ENCODE data around the gene RPS3. TPM values are rescaled to one million over a fixed set of nuclear protein-coding genes. Genes with fewer than 3 reads are reported as not detected.
"Not testable (repeated sequence)": the region's sequence is repeated elsewhere in the genome, so short reads cannot be mapped to it uniquely, and the experiment has no call there.

RPS3 gene
- polyA plus RNA-seq, 3 donors = 1,862 to 3,388 (median 2,569) TPM

DNA sequence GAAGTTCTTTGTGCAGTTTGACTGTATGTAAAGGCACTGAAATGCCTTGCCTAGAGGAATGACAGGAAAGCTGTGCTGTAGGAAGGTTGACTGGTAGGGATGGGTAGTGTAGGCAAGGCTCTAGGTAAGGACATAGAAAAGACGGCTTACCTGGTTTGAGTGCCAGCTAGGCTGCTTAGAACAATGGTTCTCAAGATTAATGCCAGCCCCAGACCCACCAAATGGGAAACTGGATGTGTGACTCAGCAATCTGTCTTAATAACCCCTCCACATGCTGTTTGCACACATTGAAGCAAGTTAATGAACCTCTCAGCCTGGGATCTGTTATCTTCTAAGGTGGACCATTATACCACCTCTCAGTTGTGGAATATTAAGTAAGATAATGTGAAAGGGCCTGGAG, 3.7 kb downstream of the RPS3 start:
- no peak overlapping the region for H3K27ac ChIP-seq (ENCODE audit: low read depth, low read length)
- 52 to 79% (median 76%) methylated on average over 1 of the region's 1 CpG for WGBS, 3 donors

- H3K27ac ChIP-seq (ENCODE audit: low read depth, low read length) = no peak overlapping the region
- WGBS, 3 donors = 79 to 89% (median 82%) methylated on average over 15 of the region's 15 CpGs
These were observed 4.8 kb downstream of the RPS3 start for GRCh38 chr11:75403983-75404658.

DNA sequence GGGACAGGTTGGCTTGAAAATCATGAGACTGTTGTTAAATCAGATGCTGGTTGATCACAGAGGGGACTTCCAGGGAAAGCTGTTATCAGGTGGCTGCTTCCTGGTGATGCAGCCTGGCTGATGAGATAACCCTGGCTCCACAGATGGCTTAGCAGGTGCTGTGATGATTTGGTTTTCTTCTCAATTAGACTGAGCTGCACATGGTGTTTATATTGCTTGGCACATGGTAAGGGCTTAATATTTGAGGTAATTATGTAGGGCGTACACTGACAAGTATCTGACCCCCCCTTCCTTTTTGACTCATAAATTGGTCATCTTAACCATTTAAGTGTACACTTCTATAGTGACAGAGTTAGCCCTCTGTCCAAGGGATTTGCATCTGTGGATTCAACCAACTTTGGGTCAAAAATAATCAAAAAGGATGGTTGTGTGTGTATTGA, 7.0 kb downstream of the RPS3 start:
- WGBS, 3 donors = 23 to 33% (median 31%) methylated on average over 1 of the region's 1 CpG
- H3K27ac ChIP-seq (ENCODE audit: low read depth, low read length) = no peak overlapping the region

DNA sequence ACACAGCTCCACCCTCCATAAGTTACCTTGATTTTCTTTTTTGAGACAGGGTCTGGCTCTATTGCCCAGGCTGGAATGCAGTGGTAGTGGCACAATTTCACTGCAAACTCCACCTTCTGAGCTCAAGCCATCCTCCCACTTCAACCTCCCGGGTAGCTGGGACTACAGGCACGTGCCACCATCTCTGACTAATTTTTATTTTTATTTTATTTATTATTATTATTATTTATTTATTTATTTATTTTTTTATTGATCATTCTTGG, 9.6 kb downstream of the RPS3 start:
- no peak overlapping the region for H3K27ac ChIP-seq (ENCODE audit: low read depth, low read length)
- 92 to 95% (median 92%) methylated on average over 2 of the region's 2 CpGs for WGBS, 3 donors

DNA sequence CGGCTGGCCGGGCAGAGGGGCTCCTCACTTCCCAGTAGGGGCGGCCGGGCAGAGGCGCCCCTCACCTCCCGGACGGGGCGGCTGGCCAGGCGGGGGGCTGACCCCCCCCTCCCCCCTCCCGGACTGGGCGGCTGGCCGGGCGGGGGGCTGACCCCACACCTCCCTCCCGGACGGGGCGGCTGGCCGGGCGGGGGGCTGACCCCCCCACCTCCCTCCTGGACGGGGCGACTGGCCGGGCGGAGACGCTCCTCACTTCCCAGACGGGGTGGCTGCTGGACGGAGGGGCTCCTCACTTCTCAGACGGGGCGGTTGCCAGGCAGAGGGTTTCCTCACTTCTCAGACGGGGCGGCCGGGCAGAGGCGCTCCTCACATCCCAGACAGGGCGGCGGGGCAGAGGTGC, 10.7 kb downstream of the RPS3 start:
- not testable (repeated sequence) for H3K27ac ChIP-seq (ENCODE audit: low read depth, low read length)
- WGBS, 3 donors = 89 to 95% (median 91%) methylated on average over 13 to 27 of the region's 33 CpGs

- 78 to 91% (median 84%) methylated on average over 10 of the region's 10 CpGs for WGBS, 3 donors
These were observed 13.8 kb downstream of the RPS3 start for GRCh38 chr11:75413146-75413545.

DNA sequence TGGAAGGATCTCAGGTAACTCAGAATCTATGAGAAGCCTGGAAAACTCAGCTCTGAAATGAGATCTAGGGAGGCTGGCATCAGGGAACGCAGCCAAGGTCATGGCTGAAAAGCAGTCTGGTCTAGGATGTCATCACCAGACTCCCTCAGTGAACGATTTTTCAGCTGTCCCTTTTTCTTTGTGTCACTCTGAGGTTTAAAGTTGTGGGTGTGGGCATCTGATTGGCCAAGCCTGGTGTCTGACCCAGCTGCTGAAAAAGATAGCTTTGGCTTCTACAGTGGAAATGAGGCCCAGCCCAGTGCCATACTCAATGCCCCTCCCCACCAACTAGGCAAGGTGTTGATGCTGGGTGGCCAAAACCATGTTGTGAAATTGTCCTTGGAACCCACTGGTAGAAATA, 14.5 kb downstream of the RPS3 start:
- H3K27ac ChIP-seq (ENCODE audit: low read depth, low read length) = no peak overlapping the region
- WGBS, 3 donors = 53 to 83% (median 82%) methylated on average over 2 of the region's 2 CpGs

More at GRCh38 chr11:75413146-75413545, 13.8 kb downstream of the RPS3 start:
- H3K27ac ChIP-seq (ENCODE audit: low read depth, low read length) = not testable (repeated sequence)

- no peak overlapping the region for H3K27ac ChIP-seq (ENCODE audit: low read depth, low read length)
- 88 to 95% (median 89%) methylated on average over 14 of the region's 14 CpGs for WGBS, 3 donors
These were observed 21.1 kb downstream of the RPS3 start for GRCh38 chr11:75420224-75421034.

GRCh38 chr11:75421035-75421602, 21.8 kb downstream of the RPS3 start:
- no peak overlapping the region for H3K27ac ChIP-seq (ENCODE audit: low read depth, low read length)
- 76 to 82% (median 78%) methylated on average over 11 of the region's 11 CpGs for WGBS, 3 donors

DNA sequence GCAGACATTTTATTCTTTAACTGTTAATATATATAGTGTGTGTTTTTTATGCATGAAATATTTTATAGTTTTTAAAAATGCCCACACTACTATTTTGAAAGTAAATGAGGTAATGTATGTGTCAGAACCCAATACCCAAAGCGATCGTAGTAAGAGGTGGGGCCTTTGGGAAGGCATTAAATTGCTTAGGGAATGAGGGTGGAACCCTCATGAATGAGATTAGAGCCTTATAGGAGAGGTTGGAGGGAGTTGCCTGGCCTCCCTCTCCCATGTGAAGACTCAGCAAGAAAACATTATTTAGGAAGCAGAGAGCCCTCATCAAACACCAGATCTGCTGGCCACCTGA, 22.6 kb downstream of the RPS3 start:
- 32 to 74% (median 70%) methylated on average over 2 of the region's 2 CpGs for WGBS, 3 donors
- no peak overlapping the region for H3K27ac ChIP-seq (ENCODE audit: low read depth, low read length)

GRCh38 chr11:75422248-75423231, 23.2 kb downstream of the RPS3 start:
- 50 to 92% (median 90%) methylated on average over 15 of the region's 15 CpGs for WGBS, 3 donors
- no peak overlapping the region for H3K27ac ChIP-seq (ENCODE audit: low read depth, low read length)

- 84 to 89% (median 87%) methylated on average over 9 of the region's 9 CpGs for WGBS, 3 donors
These were observed 24.4 kb downstream of the RPS3 start for GRCh38 chr11:75423721-75424120.

DNA sequence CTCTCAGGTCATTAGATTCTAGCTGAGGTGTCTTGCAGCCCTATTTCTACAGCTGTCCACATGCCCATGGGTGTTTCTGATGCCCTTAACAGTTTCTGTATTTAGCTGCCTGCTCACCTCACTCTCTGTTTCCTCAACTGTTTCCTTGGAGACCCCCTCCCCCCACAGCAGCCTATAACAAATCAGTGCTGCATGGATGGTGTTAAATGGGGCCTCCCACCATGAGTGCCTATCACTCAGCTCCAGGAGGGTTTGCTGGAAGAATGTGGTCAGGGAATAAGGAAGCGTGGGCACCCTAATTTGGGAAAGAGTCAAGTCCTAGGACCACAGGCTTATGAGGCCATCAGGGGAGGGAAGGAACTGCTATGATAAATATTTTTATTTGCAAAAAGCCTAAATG, 25.1 kb downstream of the RPS3 start:
- H3K27ac ChIP-seq (ENCODE audit: low read depth, low read length) = no peak overlapping the region
- WGBS, 3 donors = 92 to 100% (median 94%) methylated on average over 1 of the region's 1 CpG

More at GRCh38 chr11:75423721-75424120, 24.4 kb downstream of the RPS3 start:
- no peak overlapping the region for H3K27ac ChIP-seq (ENCODE audit: low read depth, low read length)

- 83 to 91% (median 84%) methylated on average over 20 to 29 of the region's 29 CpGs for WGBS, 3 donors
- no peak overlapping the region for H3K27ac ChIP-seq (ENCODE audit: low read depth, low read length)
These were observed 26.1 kb downstream of the RPS3 start for GRCh38 chr11:75425422-75425821.

GRCh38 chr11:75426720-75427086, 27.4 kb downstream of the RPS3 start:
- WGBS, 3 donors = 83 to 92% (median 91%) methylated on average over 5 of the region's 5 CpGs

DNA sequence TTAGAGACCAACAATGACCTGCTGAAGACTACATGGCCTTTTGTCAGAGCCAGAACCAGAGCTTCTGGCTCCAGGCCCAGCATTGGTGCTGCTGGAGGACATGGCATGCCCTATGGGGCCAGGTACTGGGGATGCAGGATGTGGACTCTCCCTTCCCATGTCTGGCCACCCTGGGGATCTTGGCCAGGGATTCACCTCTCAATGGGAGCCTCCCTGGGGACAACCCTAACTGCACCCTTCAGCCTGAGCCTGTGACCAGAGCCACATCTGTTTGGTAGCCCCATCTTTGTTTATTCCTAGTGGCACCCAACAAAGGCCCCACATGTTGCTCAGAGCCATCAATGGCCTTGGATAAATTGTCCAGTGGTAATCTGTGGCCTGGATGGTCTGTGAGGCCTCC, 27.9 kb downstream of the RPS3 start:
- H3K27ac ChIP-seq (ENCODE audit: low read depth, low read length) = no peak overlapping the region

More at GRCh38 chr11:75426720-75427086, 27.4 kb downstream of the RPS3 start:
- H3K27ac ChIP-seq (ENCODE audit: low read depth, low read length) = no peak overlapping the region

GRCh38 chr11:75428281-75428724, 29.0 kb downstream of the RPS3 start:
- 32 to 62% (median 39%) methylated on average over 31 to 32 of the region's 32 CpGs for WGBS, 3 donors
- H3K27ac ChIP-seq (ENCODE audit: low read depth, low read length) = no peak overlapping the region

GRCh38 chr11:75428989-75429640, 29.8 kb downstream of the RPS3 start:
- WGBS, 3 donors = 74 to 87% (median 77%) methylated on average over 16 of the region's 16 CpGs
- no peak overlapping the region for H3K27ac ChIP-seq (ENCODE audit: low read depth, low read length)
